Epidermal melanocyte (primary cell): ENCODE data around the gene WDR77.

Experiments used
- DNase-seq: peaks from one replicate; pipeline ENCODE4 v3.0.0; 2011; ENCODE audit warnings: low spot score; ENCODE audit not compliant: insufficient read length

Gene WDR77

DNA sequence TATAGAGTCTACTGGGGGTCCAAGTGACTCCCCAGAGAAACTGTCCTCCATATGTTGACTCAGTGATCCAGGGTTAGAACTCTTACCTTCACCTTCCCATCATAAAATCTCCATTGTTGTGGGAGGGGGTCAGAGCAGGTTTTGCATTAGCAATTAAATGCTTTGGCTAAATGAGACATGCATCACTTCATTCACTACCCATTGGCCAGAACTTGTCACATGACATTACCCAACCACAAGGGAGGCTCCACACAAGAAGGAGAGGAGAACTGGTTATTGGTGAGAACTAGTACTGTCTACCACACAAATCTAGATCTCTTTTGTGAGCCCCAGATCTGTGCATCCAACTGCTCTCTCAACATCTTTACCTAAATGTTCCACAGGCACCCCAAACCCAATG lies 20.5 kb upstream of the WDR77 start:
- no peak for DNase-seq

GRCh38 chr1:111468717-111469100 lies 19.7 kb upstream of the WDR77 start:
- DNase-seq: no peak

DNA sequence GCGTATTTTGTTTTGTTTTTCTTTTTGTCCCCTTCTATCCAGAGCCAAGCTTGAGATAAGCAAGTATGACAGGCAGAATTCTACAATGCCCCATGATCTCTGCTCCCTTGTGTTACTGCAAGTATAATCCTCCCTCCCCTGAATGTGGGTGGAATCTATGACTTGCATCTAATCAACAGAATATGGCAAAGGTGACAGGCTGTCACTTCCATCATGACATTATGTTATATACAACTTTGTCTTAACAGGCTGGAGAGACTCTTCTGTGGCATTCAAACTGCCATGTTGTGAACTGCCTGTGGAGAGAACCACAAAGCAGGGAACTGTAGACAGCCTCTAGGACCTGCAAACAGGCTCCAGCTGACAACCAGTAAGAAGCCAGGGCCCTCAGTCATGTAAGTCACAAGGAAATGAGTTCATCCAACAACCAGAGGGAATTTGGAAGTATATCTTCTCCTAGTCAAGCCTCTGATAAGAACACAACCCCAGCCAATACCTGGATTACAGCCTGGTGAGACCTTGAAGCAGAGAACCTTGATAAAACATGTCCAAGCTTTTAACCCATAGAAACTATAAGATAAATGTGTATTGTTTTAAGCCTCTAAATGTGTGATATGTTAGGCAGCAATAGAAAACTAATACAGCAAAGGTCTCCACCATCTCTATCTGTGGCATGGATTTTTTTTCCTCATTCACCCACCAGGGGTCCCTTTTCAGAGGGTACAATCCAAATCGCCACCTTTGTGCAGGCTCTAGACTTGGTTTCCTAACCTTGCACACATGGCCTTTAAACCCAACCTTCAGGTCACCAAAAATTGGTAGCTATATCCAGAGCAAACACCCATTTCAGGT lies 19.0 kb upstream of the WDR77 start:
- no peak for DNase-seq

DNA sequence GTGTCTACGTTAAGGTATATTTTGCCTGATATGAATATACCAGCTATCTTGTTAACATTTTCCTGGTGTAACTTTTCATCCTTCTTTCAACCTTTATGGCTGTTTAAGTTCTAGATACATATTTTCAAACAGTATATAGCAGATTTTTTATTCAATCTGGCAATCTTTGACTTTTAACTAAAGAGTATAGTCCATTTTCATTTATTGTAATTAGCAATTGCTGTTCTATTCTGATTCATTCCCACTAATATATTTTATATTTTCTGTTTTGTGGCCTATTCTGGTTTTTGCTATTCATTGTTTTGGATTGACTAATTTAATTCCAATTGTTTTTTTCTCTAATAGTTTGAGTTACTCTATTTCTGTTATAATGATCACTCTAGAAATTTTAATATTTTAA lies 17.4 kb upstream of the WDR77 start:
- no peak for DNase-seq

- DNase-seq: no peak
Measured at GRCh38 chr1:111465754-111466153, 16.7 kb upstream of the WDR77 start.

DNA sequence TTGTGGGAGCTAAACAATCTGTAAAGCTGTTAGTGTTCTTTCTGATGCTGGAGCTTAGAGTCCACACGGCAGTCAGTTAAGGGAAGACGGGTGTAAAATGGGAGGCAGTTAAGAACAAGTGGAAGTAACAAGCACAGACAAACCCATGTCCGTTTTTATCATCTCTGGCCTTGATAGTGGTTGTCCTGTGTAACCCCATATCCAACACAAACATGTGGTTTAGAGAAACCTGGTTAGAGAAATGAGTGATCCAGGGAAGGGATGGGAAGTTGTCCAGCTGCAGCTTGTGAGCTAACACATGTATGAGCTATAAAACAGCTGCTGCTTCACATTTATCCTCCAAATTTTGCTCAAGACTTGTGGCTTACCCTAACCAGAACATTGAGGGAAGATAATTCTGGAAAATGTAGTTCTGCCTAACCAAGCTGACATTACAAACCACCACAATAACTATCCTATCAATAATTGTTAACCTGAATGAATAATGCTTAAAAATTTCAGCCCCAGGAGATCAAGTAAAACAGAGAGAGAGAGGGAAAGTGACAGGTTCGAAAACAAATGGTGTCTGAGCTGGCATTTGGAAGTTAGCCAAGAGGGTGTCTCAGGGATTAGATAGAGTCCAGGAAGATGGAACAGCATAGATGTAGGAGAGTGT lies 14.1 kb upstream of the WDR77 start:
- DNase-seq: no peak

GRCh38 chr1:111462370-111463028 lies 13.4 kb upstream of the WDR77 start:
- no peak for DNase-seq

DNA sequence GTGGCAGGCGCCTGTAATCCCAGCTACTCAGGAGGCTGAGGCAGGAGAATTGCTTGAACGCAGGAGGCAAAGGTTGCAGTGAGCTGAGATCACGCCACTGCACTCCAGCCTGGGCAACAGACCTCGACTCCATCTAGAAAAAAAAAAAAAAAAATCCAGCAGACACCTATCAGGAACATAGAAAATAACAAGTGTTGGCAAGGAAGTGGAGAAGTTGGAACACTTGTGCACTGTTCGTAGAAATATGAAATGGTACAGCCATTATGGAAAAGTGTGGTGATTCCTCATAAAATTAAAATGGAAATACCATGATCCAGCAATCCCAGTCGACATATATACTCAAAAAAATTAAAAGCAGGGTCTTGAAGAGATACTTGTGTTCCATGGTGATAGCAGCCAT lies 12.7 kb upstream of the WDR77 start:
- DNase-seq: no peak

GRCh38 chr1:111455642-111456031 lies 6.6 kb upstream of the WDR77 start:
- DNase-seq: no peak

DNA sequence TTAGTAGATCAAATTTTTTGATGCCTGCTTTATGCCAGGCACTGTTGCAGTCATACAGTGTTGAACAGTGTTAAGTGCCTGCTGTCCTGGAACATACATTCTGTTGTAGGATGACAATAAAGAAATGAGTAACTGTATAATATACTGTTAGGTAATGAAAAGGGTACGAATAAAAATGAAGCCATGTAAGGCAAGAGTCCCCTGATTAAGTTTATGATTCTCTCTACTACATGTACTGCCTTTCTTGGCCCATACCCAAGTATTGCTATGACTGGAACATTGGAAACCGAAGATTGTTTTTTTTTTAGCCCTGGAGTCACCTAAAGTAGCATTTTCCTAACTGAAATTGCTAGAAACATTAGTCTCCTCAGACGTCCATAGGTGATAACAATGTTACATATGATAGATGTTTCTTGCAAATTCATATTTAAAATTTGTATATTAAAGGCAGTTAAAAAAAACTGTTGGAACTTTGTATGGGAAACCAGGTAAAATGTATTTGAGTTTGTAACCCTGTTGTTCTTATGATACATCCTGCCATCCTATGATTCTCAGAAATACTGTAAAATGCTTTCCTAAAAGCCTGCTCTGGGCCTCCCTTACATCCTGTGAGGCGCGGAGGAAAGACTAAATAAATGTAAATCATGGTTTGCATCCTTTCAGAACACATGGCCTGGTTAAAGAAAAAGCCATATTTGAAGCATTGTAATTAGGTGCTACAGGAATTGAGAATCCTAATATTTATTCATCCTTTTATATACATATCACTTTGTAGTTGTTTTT lies 6.0 kb upstream of the WDR77 start:
- DNase-seq: no peak

DNA sequence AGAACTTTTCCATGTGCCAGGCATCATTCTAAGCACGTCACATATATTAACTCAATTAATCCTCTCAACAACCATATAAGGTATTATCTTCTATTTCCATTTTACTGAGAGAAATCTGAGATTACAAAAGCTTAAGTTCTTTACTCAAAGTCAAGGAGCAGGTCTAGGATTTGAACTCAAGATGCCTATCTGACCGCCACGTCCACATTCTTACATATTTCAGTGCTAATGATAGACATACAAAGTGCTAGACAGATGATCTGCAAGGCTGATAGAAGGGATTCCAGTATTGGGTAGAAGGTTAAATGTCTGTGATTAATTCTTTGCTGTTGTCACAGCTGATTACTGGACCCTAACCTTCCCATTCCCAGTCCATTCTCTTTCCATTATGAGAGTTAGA lies 4.7 kb upstream of the WDR77 start:
- DNase-seq: no peak

GRCh38 chr1:111452581-111452980 lies 3.5 kb upstream of the WDR77 start:
- DNase-seq: no peak

GRCh38 chr1:111450185-111450584 lies 1.1 kb upstream of the WDR77 start:
- no peak for DNase-seq

- DNase-seq: no peak
Measured at GRCh38 chr1:111449703-111450017, 604 bp upstream of the WDR77 start.

DNA sequence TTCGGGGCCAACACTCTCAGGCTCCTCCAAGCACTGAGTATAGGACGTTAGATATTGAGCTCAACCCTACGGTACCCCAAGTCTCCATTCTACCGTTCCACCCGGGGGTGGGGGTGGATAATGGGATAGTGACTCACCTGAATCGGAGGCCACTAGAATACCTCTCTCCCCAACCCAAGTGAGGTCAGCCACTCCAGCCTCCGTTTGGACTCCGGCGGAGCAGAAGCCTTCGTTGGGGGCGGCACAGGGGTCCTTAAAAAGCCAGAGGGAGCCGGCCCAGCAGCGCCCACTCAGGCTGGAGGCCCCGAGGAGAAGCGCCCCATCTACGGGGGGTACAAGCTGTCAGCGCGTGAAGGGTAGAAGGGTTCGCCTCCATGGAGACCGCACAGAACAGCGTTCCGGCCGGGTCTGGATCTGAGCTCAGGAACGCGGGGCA lies 556 bp downstream of the WDR77 start:
- DNase-seq: no peak

GRCh38 chr1:111446967-111447892 lies 1.8 kb downstream of the WDR77 start:
- no peak for DNase-seq

DNA sequence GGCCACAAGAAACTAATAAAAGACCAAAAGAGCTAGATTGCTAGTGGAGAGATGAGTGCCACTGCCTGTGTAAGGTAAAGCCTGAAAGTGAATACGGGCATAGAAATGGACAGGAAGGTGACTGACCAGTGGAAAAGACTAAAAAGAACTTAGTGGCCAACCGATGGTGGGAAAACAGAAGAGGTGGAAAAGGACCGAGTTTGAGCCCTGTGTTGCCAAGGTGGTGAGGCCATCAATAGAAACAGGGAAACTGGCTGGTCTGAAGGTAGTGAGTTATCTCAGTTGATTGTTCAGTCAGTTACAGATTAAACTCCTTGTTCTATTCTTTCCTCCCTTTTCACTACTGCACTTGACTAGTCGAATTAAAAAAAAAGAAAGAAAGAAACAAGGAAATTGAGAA lies 2.5 kb downstream of the WDR77 start:
- DNase-seq: no peak

DNA sequence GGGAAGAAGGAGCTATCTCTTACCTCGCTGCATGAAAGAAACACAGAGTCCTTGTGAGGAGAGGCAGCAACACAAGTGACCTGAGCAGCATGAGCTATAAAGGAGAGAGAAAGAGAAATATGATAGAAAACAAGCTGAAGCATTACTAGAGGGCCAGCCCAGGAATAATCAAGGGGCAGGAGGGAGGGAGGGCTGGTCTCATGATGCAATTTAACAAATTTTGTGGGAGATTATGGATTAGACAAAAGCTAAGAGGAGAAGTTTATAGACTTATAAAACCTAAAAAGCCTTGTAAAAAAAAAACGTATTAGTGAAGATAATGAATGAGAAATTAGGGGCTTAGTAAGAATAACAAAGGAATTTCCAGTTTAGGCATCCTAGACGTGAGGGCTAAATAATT lies 5.0 kb downstream of the WDR77 start:
- no peak for DNase-seq

GRCh38 chr1:111442457-111442856 lies 6.6 kb downstream of the WDR77 start:
- DNase-seq: no peak

DNA sequence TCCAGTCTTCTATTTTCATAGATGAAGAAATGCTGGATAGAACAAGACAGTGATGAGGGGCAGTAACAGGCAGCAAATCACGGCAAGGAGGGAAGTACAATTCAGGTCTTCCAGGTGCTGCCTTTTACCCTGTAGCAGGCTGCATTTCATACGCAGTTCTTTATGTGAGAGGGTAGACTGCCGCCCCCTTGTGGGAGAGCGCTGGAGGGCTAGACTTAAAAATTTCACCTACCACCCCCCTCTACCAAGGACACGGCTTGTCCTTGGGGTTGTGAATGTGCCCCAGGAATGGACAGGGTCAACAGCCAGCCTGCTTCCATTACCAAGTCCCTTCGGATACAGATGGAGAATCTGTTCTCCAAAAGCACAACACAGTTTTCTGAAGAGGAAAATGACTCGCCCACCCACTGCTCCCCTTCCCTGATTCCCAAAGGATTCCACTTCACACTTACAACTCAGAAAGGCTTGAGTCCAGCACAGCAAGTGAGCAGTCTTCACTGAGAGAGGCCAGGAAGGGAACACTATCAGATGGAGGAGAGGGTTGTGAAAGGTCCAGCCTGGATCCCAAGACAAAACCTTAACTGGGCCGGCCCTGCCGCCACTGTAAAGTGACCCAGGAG lies 7.4 kb downstream of the WDR77 start:
- no peak for DNase-seq
